WI38 (cell line): ENCODE measurements around the gene ATP11A.
"Not testable (repeated sequence)": the region's sequence is repeated elsewhere in the genome, so short reads cannot be mapped to it uniquely, and the experiment has no call there.

Source experiments
- H3K4me3 ChIP-seq: 2 replicates; pipeline ENCODE4 v1.5.1; 2011; ENCODE audit warnings: low read depth, mild to moderate bottlenecking, control low read depth, low read length
- CTCF ChIP-seq: IDR thresholded peaks from 2 replicates; pipeline ENCODE4 v1.5.1; 2012; ENCODE audit warnings: low read depth, mild to moderate bottlenecking, control low read depth, low read length

The ATP11A gene

GRCh38 chr13:112880976-112881540 is 191.2 kb downstream of the ATP11A start:
- TF ChIP-seq CTCF = no peak
- H3K4me3 ChIP-seq = no peak overlapping the region

- no peak for TF ChIP-seq CTCF
- H3K4me3 ChIP-seq = no peak overlapping the region
Measured at GRCh38 chr13:112881656-112882554, 192.1 kb downstream of the ATP11A start.

- H3K4me3 ChIP-seq = no peak overlapping the region
- TF ChIP-seq CTCF = no peak
Measured at GRCh38 chr13:112882555-112883024, 192.8 kb downstream of the ATP11A start.

- H3K4me3 ChIP-seq = no peak overlapping the region
- no peak for TF ChIP-seq CTCF
Measured at GRCh38 chr13:112883241-112883945, 193.6 kb downstream of the ATP11A start.

GRCh38 chr13:112884700-112885099 is 194.9 kb downstream of the ATP11A start:
- not testable (repeated sequence) for H3K4me3 ChIP-seq

GRCh38 chr13:112885242-112885781 is 195.5 kb downstream of the ATP11A start:
- TF ChIP-seq CTCF = no peak
- no peak overlapping the region for H3K4me3 ChIP-seq

GRCh38 chr13:112885782-112886268 is 196.0 kb downstream of the ATP11A start:
- TF ChIP-seq CTCF = no peak
- H3K4me3 ChIP-seq = peak overlapping the region; percentile 34
